H9 (cell line): ENCODE results near the gene HDHD3. TPM values are rescaled to one million over a fixed set of nuclear protein-coding genes. Genes with fewer than 3 reads are reported as not detected.

Experiments
- DNase-seq: peaks from one replicate; pipeline ENCODE4 v3.0.0-alpha.2; 2017
- H2AFZ ChIP-seq: one replicate; pipeline ENCODE4 v1.6.1; 2013; ENCODE audit warnings: mild to moderate bottlenecking, low read length, control low read depth, moderate library complexity
- H2AK5ac ChIP-seq: 2 replicates; pipeline ENCODE4 v1.6.1; 2013; ENCODE audit warnings: low read length, control low read depth, mixed read lengths; ENCODE audit not compliant: insufficient read length
- H2BK120ac ChIP-seq: one replicate; pipeline ENCODE4 v1.6.1; 2013; ENCODE audit warnings: low read depth, mild to moderate bottlenecking, low read length, control low read depth, inconsistent platforms; ENCODE audit not compliant: poor library complexity, severe bottlenecking
- H2BK12ac ChIP-seq: 2 replicates; pipeline ENCODE4 v1.6.1; 2013; ENCODE audit warnings: low read length, control low read depth, mixed read lengths, low read depth; ENCODE audit not compliant: insufficient read length
- H2BK15ac ChIP-seq: 2 replicates; pipeline ENCODE4 v1.6.1; 2013; ENCODE audit warnings: low read depth, low read length, control low read depth
- H2BK20ac ChIP-seq: one replicate; pipeline ENCODE4 v1.6.1; 2013; ENCODE audit warnings: low read depth, mild to moderate bottlenecking, low read length, control low read depth, inconsistent platforms; ENCODE audit not compliant: poor library complexity, severe bottlenecking
- H2BK5ac ChIP-seq: 2 replicates; pipeline ENCODE4 v1.6.1; 2013; ENCODE audit warnings: low read length, control low read depth, mixed read lengths; ENCODE audit not compliant: insufficient read length
- H3K14ac ChIP-seq: 2 replicates; pipeline ENCODE4 v1.6.1; 2013; ENCODE audit warnings: low read length, control low read depth; ENCODE audit not compliant: insufficient read depth
- H3K18ac ChIP-seq: 2 replicates; pipeline ENCODE4 v1.6.1; 2013; ENCODE audit warnings: low read depth, mild to moderate bottlenecking, mixed read lengths, low read length, control low read depth; ENCODE audit not compliant: insufficient read length
- H3K23ac ChIP-seq: 2 replicates; pipeline ENCODE4 v1.6.1; 2013; ENCODE audit warnings: low read length, control low read depth, mixed read lengths, low read depth; ENCODE audit not compliant: insufficient read length
- H3K23me2 ChIP-seq: 2 replicates; pipeline ENCODE4 v1.6.1; 2013; ENCODE audit warnings: low read depth, mild to moderate bottlenecking, mixed read lengths, low read length, control low read depth; ENCODE audit not compliant: insufficient read length, poor library complexity, severe bottlenecking
- H3K27ac ChIP-seq: 2 replicates; pipeline ENCODE4 v1.5.1; 2013; ENCODE audit warnings: low read length, control low read depth, mixed read lengths, low read depth; ENCODE audit not compliant: insufficient read length
- H3K27me3 ChIP-seq: 2 replicates; pipeline ENCODE4 v1.6.1; 2013; ENCODE audit warnings: low read length, control low read depth, inconsistent platforms; ENCODE audit not compliant: insufficient read depth
- H3K4ac ChIP-seq: 2 replicates; pipeline ENCODE4 v1.6.1; 2013; ENCODE audit warnings: low read depth, mild to moderate bottlenecking, control low read depth, inconsistent platforms, low read length, moderate library complexity
- H3K4me1 ChIP-seq: 2 replicates; pipeline ENCODE4 v1.6.1; 2013; ENCODE audit warnings: low read length, control low read depth, inconsistent platforms; ENCODE audit not compliant: insufficient read depth
- H3K4me2 ChIP-seq: 2 replicates; pipeline ENCODE4 v1.6.1; 2013; ENCODE audit warnings: low read length, control low read depth, mixed read lengths; ENCODE audit not compliant: insufficient read length, insufficient read depth
- H3K56ac ChIP-seq: 2 replicates; pipeline ENCODE4 v1.6.1; 2013; ENCODE audit warnings: low read depth, mild to moderate bottlenecking, mixed read lengths, low read length, control low read depth; ENCODE audit not compliant: insufficient read length
- H3K79me1 ChIP-seq: 2 replicates; pipeline ENCODE4 v1.6.1; 2013; ENCODE audit warnings: low read depth, mild to moderate bottlenecking, moderate library complexity, low read length, control low read depth, inconsistent platforms; ENCODE audit not compliant: insufficient read depth, poor library complexity, severe bottlenecking
- H3K79me2 ChIP-seq: 2 replicates; pipeline ENCODE4 v1.6.1; 2013; ENCODE audit warnings: low read length, control low read depth, inconsistent platforms; ENCODE audit not compliant: insufficient read depth
- H3K9ac ChIP-seq: 2 replicates; pipeline ENCODE4 v1.6.1; 2013; ENCODE audit warnings: low read length, control low read depth, mixed read lengths; ENCODE audit not compliant: insufficient read length; ENCODE audit errors: extremely low read depth
- H3K9me3 ChIP-seq: one replicate; pipeline ENCODE4 v1.6.1; 2013; ENCODE audit warnings: low read depth, low read length, inconsistent platforms; ENCODE audit not compliant: control insufficient read depth
- H3T11ph ChIP-seq: one replicate; pipeline ENCODE4 v1.6.1; 2013; ENCODE audit warnings: mild to moderate bottlenecking, low read length, control low read depth, inconsistent platforms
- H4K20me1 ChIP-seq: one replicate; pipeline ENCODE4 v1.6.1; 2013; ENCODE audit not compliant: control insufficient read depth, insufficient read length, insufficient read depth
- H4K5ac ChIP-seq: 2 replicates; pipeline ENCODE4 v1.6.1; 2013; ENCODE audit warnings: low read depth, mild to moderate bottlenecking, mixed read lengths, low read length, control low read depth; ENCODE audit not compliant: insufficient read length
- H4K8ac ChIP-seq: replicated peaks from 2 replicates; pipeline ENCODE4 v1.6.1; 2013; ENCODE audit warnings: low read length, control low read depth, mixed read lengths, low read depth; ENCODE audit not compliant: insufficient read length
- H4K91ac ChIP-seq: 2 replicates; pipeline ENCODE4 v1.6.1; 2013; ENCODE audit warnings: low read depth, mild to moderate bottlenecking, moderate library complexity, mixed read lengths, low read length, control low read depth; ENCODE audit not compliant: insufficient read length
- H3K27ac Mint-ChIP-seq, 3 experiments: 2 replicates in 2 of 3; 3 replicates in 1 of 3; pipeline ENCODE4 v1.8.0; 2020 to 2021; ENCODE audit warnings: mixed read lengths in 3 of 3, mild to moderate bottlenecking in 1 of 3, moderate library complexity in 1 of 3
- H3K27me3 Mint-ChIP-seq: 2 replicates; pipeline ENCODE4 v1.8.0; 2021; ENCODE audit warnings: low read depth, mild to moderate bottlenecking, moderate library complexity, mixed read lengths
- H3K36me3 Mint-ChIP-seq, 3 experiments: 2 replicates in 2 of 3; 3 replicates in 1 of 3; pipeline ENCODE4 v1.8.0; 2020 to 2021; ENCODE audit warnings: low read depth in 3 of 3, mixed read lengths in 3 of 3; ENCODE audit not compliant: insufficient read depth in 1 of 3
- H3K4me1 Mint-ChIP-seq, 2 experiments: 2 replicates each; pipeline ENCODE4 v1.8.0; 2020; ENCODE audit warnings: mixed read lengths in 2 of 2
- H3K4me3 Mint-ChIP-seq, 2 experiments: 2 replicates in 1 of 2; 3 replicates in 1 of 2; pipeline ENCODE4 v1.8.0; 2020 to 2021; ENCODE audit warnings: mild to moderate bottlenecking in 2 of 2, mixed read lengths in 2 of 2, moderate library complexity in 1 of 2
- H3K9me3 Mint-ChIP-seq, 2 experiments: 2 replicates in 1 of 2; 3 replicates in 1 of 2; pipeline ENCODE4 v1.8.0; 2020; ENCODE audit warnings: mild to moderate bottlenecking in 2 of 2, mixed read lengths in 2 of 2, moderate library complexity in 1 of 2
- CTCF ChIP-seq: fragments of 200-600 bp; sonication (generic); conservative IDR thresholded peaks from 3 replicates; pipeline ENCODE4 v1.8.0; 2021; ENCODE audit warnings: antibody characterized with exemption, mild to moderate bottlenecking
- WGBS: extraction: QIAGEN DNeasy Blood & Tissue Kit; methylation state at CpG from one replicate; pipeline ENCODE4 v1.1.7; 2013; ENCODE audit warnings: missing lambda C conversion rate, low lambda C conversion rate, mixed read lengths; ENCODE audit not compliant: insufficient read length; ENCODE audit errors: extremely low coverage; 5-methylcytosine and 5-hydroxymethylcytosine counted together
- total RNA-seq: library from RNA; stranded (reverse); gene quantifications from 2 replicates; pipeline ENCODE4 v1.2.1, GENCODE V29; 2021

The HDHD3 gene
- total RNA-seq, 1 experiment from 2014 or later: 10.9 TPM

GRCh38 chr9:113390192-113390960 is 13.6 kb upstream of the HDHD3 start:
- no peak overlapping the region for H3K9ac ChIP-seq
- H3K4ac ChIP-seq: no peak overlapping the region
- no peak for DNase-seq
- H3K4me1 Mint-ChIP-seq: no peaks in the 10 kb centered on the region
- H3K79me2 ChIP-seq: no peaks in the 10 kb centered on the region
- H3K36me3 Mint-ChIP-seq: peaks cover 3 to 47% (median 38%) of the 10 kb centered on the region in 3 experiments; a peak in 5 of 7 replicates
- no peak overlapping the region for H4K5ac ChIP-seq
- H4K8ac ChIP-seq: no peak overlapping the region
- no peak overlapping the region for H2BK5ac ChIP-seq
- no peaks in the 10 kb centered on the region for H3K79me1 ChIP-seq
- H3K23ac ChIP-seq: no peak overlapping the region
- no peaks in the 10 kb centered on the region for H3K27me3 ChIP-seq
- no peak overlapping the region for H3K18ac ChIP-seq
- H3K27ac Mint-ChIP-seq: no peak overlapping the region
- H3K56ac ChIP-seq: no peak overlapping the region
- H3K4me1 ChIP-seq: no peaks in the 10 kb centered on the region
- no CpG with 5 or more reads among the region's 17 CpGs for WGBS
- no peak overlapping the region for H2BK12ac ChIP-seq
- H2AFZ ChIP-seq: no peak overlapping the region
- no peak overlapping the region for H2BK20ac ChIP-seq
- no peak overlapping the region for H2BK15ac ChIP-seq
- H3K23me2 ChIP-seq: no peaks in the 10 kb centered on the region
- H2AK5ac ChIP-seq: no peak overlapping the region
- H3K27me3 Mint-ChIP-seq: no peaks in the 10 kb centered on the region
- TF ChIP-seq CTCF: no peak
- H4K20me1 ChIP-seq: no peaks in the 10 kb centered on the region
- H3K14ac ChIP-seq: no peak overlapping the region
- no peak overlapping the region for H3K4me3 Mint-ChIP-seq
- no peak overlapping the region for H4K91ac ChIP-seq
- no peaks in the 10 kb centered on the region for H3K9me3 Mint-ChIP-seq
- no peak overlapping the region for H2BK120ac ChIP-seq
- no peaks in the 10 kb centered on the region for H3K9me3 ChIP-seq
- H3K4me2 ChIP-seq: no peak overlapping the region
- no peak overlapping the region for H3K27ac ChIP-seq
- no peak overlapping the region for H3T11ph ChIP-seq
